Calu3 (cell line): Measurements from ENCODE around the gene MST1. TPM values are rescaled to one million over a fixed set of nuclear protein-coding genes. Genes with fewer than 3 reads are reported as not detected.
"Not testable (repeated sequence)": the region's sequence is repeated elsewhere in the genome, so short reads cannot be mapped to it uniquely, and the experiment has no call there.

Experiments
- BruUV-seq: library from RNA; stranded (reverse); fragments of 400-500 nt; replicated peaks from 2 replicates; lab custom pipeline; 2021; lab: Mats Ljungman, UMichigan
- CTCF ChIA-PET: fragments of 300-600 bp; sonication (Branson Sonifier 250); formaldehyde crosslinking; loops from one replicate; lab custom pipeline; 2022; ENCODE audit warnings: antibody characterized with exemption; lab: Charles Lee
- DNase-seq: peaks from one replicate; pipeline ENCODE4 v3.0.0; 2022
- H3K27ac Mint-ChIP-seq: one replicate; pipeline ENCODE4 v1.8.0; 2022; ENCODE audit warnings: mixed read lengths; ENCODE audit not compliant: unreplicated experiment
- H3K27me3 Mint-ChIP-seq: one replicate; pipeline ENCODE4 v1.8.0; 2022; ENCODE audit warnings: mixed read lengths; ENCODE audit not compliant: unreplicated experiment
- H3K36me3 Mint-ChIP-seq: one replicate; pipeline ENCODE4 v1.8.0; 2022; ENCODE audit warnings: mild to moderate bottlenecking, moderate library complexity, mixed read lengths; ENCODE audit not compliant: insufficient read depth, unreplicated experiment
- H3K4me1 Mint-ChIP-seq: one replicate; pipeline ENCODE4 v1.8.0; 2022; ENCODE audit warnings: mild to moderate bottlenecking, low read depth, mixed read lengths; ENCODE audit not compliant: unreplicated experiment
- H3K4me3 Mint-ChIP-seq: one replicate; pipeline ENCODE4 v1.8.0; 2022; ENCODE audit warnings: mild to moderate bottlenecking, low read depth, moderate library complexity, mixed read lengths; ENCODE audit not compliant: unreplicated experiment
- H3K9me3 Mint-ChIP-seq: one replicate; pipeline ENCODE4 v1.8.0; 2022; ENCODE audit warnings: low read depth, mixed read lengths; ENCODE audit not compliant: unreplicated experiment
- CTCF ChIP-seq: fragments of 200-600 bp; IDR thresholded peaks from one replicate; pipeline ENCODE4 v1.8.0; 2022; ENCODE audit warnings: antibody characterized with exemption; ENCODE audit not compliant: unreplicated experiment
- intact Hi-C: fragments of 100-400 bp; cut with micrococcal nuclease; formaldehyde crosslinking; loops from one replicate; pipeline ENCODE4 v1.10.0; 2022; ENCODE audit not compliant: unreplicated experiment
- total RNA-seq: library from RNA; stranded (reverse); gene quantifications from 2 replicates; pipeline ENCODE4 v1.2.3, GENCODE V29; 2022

MST1 gene
- total RNA-seq, 1 experiment from 2014 or later, result 8.0 TPM

- peaks cover 19% of the 10 kb centered on the region for H3K36me3 Mint-ChIP-seq
- CTCF ChIA-PET, result interaction anchor here (1.0 to 1.2 kb wide), 2 partner anchors 22 to 101 kb away, joined by 3 to 4 read pairs; partner anchors contain the start of gene GMPPB
- TF ChIP-seq CTCF, result peak; percentile 22
- no peaks in the 10 kb centered on the region for H3K9me3 Mint-ChIP-seq
- intact Hi-C loops, result loop anchor here (2.0 kb wide), 1 partner anchor 137 kb away; no protein-coding TSS in a partner anchor
- H3K27ac Mint-ChIP-seq, result no peak overlapping the region
- H3K4me3 Mint-ChIP-seq, result no peak overlapping the region
- no peak for DNase-seq
- H3K27me3 Mint-ChIP-seq, result no peaks in the 10 kb centered on the region
- no TSS peak for BruUV-seq
- no peaks in the 10 kb centered on the region for H3K4me1 Mint-ChIP-seq
These were observed 12.3 kb upstream of the MST1 start for GRCh38 chr3:49701388-49702077.

- CTCF ChIA-PET, result interaction anchor here (1.0 to 1.2 kb wide), 2 partner anchors 23 to 102 kb away, joined by 3 to 4 read pairs; partner anchors contain the start of gene GMPPB
- no peak for TF ChIP-seq CTCF
- Mint-ChIP-seq H3K27ac (no peak overlapping the region), H3K9me3 (no peaks in the 10 kb centered on the region), H3K4me3 (no peak overlapping the region), H3K4me1 (no peaks in the 10 kb centered on the region), H3K36me3 (peaks cover 20% of the 10 kb centered on the region), H3K27me3 (no peaks in the 10 kb centered on the region)
- BruUV-seq, result no TSS peak
- intact Hi-C loops, result no loop called here
- no peak for DNase-seq
These were observed 11.3 kb upstream of the MST1 start for GRCh38 chr3:49700453-49701128.

GRCh38 chr3:49700014-49700413, 10.7 kb upstream of the MST1 start:
- Mint-ChIP-seq H3K4me1 (no peaks in the 10 kb centered on the region), H3K9me3 (no peaks in the 10 kb centered on the region), H3K27ac (no peak overlapping the region), H3K36me3 (peaks cover 20% of the 10 kb centered on the region), H3K4me3 (no peak overlapping the region), H3K27me3 (no peaks in the 10 kb centered on the region)
- no peak for DNase-seq
- TF ChIP-seq CTCF, result no peak
- CTCF ChIA-PET, result no interaction called here
- BruUV-seq, result no TSS peak
- intact Hi-C loops, result no loop called here

- no peaks in the 10 kb centered on the region for H3K4me1 Mint-ChIP-seq
- no peaks in the 10 kb centered on the region for H3K9me3 Mint-ChIP-seq
- CTCF ChIA-PET, result no interaction called here
- intact Hi-C loops, result no loop called here
- no peak for DNase-seq
- H3K27me3 Mint-ChIP-seq, result no peaks in the 10 kb centered on the region
- no peak overlapping the region for H3K4me3 Mint-ChIP-seq
- no peak for TF ChIP-seq CTCF
- peaks cover 20% of the 10 kb centered on the region for H3K36me3 Mint-ChIP-seq
- no peak overlapping the region for H3K27ac Mint-ChIP-seq
- BruUV-seq, result no TSS peak
These were observed 10.2 kb upstream of the MST1 start for GRCh38 chr3:49699281-49699979.

GRCh38 chr3:49695350-49696015, 6.2 kb upstream of the MST1 start:
- H3K27ac Mint-ChIP-seq, CTCF ChIA-PET, H3K4me3 Mint-ChIP-seq, intact Hi-C loops, H3K27me3 Mint-ChIP-seq, H3K4me1 Mint-ChIP-seq, DNase-seq, BruUV-seq, H3K9me3 Mint-ChIP-seq: not testable (repeated sequence)
- H3K36me3 Mint-ChIP-seq, result peaks cover 13% of the 10 kb centered on the region
